Measurements from ENCODE around the gene CLIP3.
"Not testable (repeated sequence)": the region's sequence is repeated elsewhere in the genome, so short reads cannot be mapped to it uniquely, and the experiment has no call there.

Gene CLIP3

GRCh38 chr19:36046443-36047050 is 13.9 kb upstream of the CLIP3 start:
- no peak for DNase-seq

GRCh38 chr19:36043952-36044351 is 11.3 kb upstream of the CLIP3 start:
- DNase-seq: no peak

- DNase-seq: no peak
These were observed 9.2 kb upstream of the CLIP3 start for GRCh38 chr19:36041831-36042230.

- DNase-seq: not testable (repeated sequence)
These were observed 8.4 kb upstream of the CLIP3 start for GRCh38 chr19:36041092-36041491.

DNA sequence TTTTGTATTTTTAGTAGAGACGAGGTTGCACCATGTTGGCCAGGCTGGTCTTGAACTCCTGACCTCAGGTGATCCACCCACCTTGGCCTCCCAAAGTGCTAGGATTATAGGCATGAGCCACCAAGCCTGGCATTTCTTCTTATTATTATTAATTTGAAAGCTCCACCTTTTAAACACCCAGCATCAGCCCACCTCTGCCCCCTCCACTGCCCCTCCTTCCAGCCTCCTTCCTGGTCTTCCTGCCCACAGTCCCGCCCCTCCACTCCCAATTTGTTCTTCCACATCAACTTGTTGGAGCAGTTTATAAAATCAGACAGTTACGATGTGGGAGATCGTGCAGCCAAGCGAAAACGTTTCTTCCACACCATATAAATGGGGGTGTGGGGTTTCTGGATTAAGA is 7.8 kb upstream of the CLIP3 start:
- no peak for DNase-seq

DNA sequence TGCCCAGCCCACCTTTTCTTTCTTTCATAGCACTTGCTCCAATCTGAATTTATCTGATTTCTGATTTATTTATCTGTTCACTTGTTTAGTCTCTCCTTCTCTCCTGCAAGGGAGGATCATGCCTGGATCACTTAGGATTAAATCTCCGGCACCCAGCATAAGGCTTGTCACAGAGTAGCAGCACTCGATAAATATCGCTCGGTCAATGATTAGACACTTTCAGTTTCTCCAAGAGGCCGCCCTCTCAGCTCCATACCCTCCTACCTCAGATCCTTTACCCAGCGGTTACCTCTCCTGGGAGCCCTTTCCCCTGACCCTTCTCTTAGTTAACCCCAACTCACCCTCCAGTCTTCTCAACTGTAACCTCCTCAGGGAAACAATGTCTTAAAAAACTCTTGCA is 1.4 kb downstream of the CLIP3 start:
- peak; percentile 21 for DNase-seq

GRCh38 chr19:36030264-36031148 is 2.2 kb downstream of the CLIP3 start:
- DNase-seq: peak; percentile 34

GRCh38 chr19:36028313-36029041 is 4.2 kb downstream of the CLIP3 start:
- no peak for DNase-seq

GRCh38 chr19:36027696-36028095 is 5.0 kb downstream of the CLIP3 start:
- DNase-seq: no peak

DNA sequence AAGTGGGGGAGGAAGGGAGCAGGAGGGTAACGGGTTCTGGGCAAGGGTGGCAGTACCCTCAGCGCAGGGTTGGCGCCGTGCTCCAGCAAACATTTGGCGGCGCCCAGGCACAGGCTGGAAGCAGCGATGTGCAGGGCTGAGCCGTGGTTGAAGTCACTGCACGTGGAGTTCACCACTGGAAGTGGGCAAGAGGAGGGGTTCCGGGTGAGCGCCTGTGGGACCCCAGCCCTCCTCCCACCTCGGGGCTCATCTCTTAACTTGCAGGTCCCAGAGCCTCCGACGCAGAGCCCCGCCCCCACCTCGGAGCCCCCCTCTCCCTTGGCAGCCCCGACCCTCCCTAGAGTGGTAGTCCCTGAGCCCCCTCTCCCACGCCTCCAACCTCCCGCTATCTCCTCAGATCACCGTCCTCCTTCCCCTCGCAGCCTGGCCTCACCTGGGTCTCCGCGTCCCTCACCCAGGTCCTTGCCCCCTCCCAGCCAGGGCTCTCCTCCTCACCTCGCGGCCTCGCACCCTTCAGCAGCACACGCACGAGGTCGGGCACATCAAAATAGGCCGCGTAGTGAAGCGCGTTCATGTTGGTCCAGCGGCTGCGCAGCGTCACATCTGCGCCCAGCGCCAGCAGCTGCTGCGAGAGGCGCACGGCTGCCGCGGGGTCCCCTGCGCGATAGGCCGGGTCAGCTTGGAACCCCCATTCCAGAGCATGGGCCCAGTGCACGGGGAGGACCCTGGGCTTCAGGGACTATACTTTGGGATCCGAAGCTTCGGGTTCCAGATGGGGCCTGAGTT is 6.4 kb downstream of the CLIP3 start:
- no peak for DNase-seq

GRCh38 chr19:36025541-36025940 is 7.1 kb downstream of the CLIP3 start:
- no peak for DNase-seq

- DNase-seq: no peak
These were observed 9.2 kb downstream of the CLIP3 start for GRCh38 chr19:36023432-36023831.

DNA sequence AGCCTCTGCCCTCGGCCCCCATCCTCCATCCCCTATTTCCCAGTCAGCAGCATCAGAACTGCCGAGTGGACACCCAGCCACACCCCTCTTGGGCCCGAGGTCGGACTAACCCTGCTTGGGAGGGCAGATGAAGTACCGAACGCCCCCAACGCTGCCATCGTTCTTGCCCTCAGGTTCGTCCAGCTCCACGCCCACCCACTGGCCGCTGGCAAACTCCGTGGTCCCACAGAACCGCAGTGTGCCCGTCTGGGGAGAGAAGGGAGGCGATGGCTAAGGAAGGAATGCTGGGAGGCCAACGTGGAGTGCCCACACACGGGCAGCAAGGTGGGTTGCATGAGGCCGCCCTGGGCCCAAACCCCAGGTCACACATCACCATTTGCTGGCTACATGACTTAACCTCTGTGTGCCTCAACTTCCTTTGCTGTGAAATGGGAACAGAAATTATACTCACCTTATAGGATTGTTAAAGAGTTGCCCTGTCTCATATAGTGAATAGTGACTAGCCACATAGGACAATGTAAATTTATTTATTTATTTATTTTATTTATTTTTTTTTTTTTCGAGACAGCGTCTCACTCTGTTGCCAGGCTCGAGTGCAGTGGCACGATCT is 13.5 kb downstream of the CLIP3 start:
- no peak for DNase-seq

DNA sequence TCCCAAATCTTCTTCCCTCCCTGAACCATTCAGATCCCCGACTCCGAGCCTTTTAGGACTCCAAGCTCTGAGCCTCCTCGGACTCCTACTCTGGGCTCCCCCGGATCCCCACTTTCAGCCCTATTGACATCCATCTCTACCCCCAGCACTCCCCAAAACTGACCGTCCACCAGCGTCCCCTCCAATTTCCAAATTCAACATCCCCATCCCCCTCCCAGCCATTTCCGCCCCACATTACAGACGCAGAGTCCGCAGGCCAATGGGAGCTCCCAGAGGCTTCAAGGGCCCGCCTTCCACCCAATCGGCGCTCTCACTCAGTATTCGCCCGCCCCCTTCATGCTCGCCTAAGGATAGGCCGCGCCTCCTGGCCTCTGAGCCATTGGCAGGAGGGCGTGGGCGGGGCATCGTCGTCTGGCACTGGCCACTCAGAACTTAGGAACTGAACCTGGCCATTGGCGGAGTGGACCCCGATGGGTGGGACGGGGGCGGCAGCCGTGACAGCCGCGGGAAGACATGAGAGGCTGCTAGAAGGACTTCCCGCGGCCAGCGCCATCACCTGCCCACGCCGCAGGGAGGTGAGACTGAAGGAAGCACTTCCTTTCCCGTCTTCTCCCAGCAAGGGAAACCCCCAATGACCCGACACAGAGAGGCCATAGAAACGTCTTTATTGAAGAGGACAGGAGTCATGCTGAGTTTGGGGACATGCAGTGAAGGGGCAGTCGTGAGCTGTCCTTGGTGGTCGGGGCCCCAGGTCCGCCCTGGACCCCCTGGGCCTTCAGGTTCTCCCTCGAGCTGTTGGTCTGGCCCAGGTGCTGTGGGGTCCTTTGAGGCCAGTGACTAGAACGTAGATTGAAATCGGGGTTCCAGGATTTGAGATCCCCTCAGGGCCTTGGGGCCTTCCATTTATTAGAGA is 18.4 kb downstream of the CLIP3 start, which contains the start of gene ALKBH6:
Gene ALKBH6, minus strand, starts transcription at position 202 of the 913 bp plus-strand sequence. CDS start 816 bp downstream, outside the sequence.
- DNase-seq: peak; percentile 100

GRCh38 chr19:36013280-36014011 is 19.2 kb downstream of the CLIP3 start:
- DNase-seq: no peak

- no peak for DNase-seq
These were observed 22.3 kb downstream of the CLIP3 start for GRCh38 chr19:36010402-36010801.

DNA sequence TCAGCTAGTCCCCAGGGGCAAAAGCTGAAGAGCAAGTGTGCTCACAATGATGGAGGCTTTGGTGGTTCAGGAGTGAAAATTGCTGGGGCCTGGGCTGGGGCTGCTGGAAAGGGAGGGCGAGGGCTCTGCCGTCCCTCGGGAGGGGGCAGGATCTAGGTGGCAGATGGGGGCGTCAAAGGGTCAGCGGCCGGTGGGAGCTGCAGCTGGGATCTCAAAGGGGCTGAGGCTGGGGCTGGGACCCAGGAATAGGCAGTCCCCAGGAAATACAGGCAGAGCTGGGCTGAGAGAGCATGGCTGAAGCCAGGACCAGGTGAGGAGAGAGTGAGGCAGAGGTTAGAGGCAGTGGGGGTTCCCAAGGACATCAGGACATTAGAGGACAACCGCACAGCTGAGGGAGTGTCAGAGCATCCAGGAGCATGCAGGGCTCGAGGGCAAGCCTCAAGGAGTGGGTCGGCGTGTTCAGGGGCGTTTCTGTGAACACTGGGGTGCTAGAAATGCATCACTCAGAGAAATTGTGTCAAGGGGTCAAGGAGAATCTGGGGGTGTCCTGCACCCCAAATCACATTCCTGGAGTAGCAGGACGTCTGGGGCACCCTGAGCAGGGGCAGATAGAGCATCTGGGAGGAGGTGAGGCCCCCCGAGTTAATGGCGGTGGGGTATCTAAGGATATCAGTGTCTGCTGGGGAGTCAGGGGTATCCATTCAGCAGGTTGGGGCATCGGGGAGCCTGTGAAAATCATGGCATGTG is 22.9 kb downstream of the CLIP3 start:
- peak; percentile 52 for DNase-seq

DNA sequence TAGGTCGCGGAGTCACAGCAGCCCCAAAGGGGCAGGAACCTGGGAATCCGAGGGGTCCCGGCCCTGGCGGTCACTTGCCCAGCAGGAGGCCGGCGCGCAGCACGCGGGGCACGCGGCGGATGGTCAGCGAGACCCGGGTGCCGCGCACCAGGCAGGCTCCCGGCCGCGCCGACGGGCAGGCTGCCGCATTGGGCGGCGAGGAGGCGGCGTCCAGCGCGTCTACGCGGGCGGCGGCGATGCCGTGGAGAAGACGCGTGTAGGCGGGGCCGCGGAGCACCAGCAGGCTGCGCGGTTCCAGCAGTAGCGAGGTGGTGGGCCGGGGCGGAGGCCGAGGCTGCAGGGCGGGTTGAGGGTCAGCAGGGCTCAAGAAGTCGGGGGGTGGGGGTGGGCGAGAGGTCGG is 23.5 kb downstream of the CLIP3 start:
- peak; percentile 72 for DNase-seq

GRCh38 chr19:36008336-36008978 is 24.2 kb downstream of the CLIP3 start, which contains the start of gene SYNE4:
SYNE4 (minus strand) TSS chr19:36008813; CDS start chr19:36008681, 132 bp downstream.
- DNase-seq: no peak
